GM12891 (cell line): ENCODE data around the gene AUH.

Source experiments
- DNase-seq: peaks from one replicate; pipeline ENCODE4 v3.0.0; 2011; ENCODE audit warnings: low spot score; ENCODE audit not compliant: insufficient read length
- FAIRE-seq: peaks from 2 replicates; lab custom pipeline; 2011; peaks lifted over from hg19 to GRCh38; lab: Jason Lieb, UNC
- PAX5 ChIP-seq: IDR thresholded peaks from 2 replicates; pipeline ENCODE4 v1.6.1; 2011; ENCODE audit warnings: low read length, moderate library complexity, mild to moderate bottlenecking; ENCODE audit not compliant: insufficient read depth, severe bottlenecking
- POLR2A ChIP-seq: IDR thresholded peaks from 2 replicates; pipeline ENCODE4 v1.6.1; 2011; ENCODE audit warnings: low read depth, low read length, control low read depth
- POLR2AphosphoS5 ChIP-seq: IDR thresholded peaks from 2 replicates; pipeline ENCODE4 v1.6.1; 2011; ENCODE audit warnings: low read depth, low read length, control low read depth
- POU2F2 ChIP-seq: IDR thresholded peaks from 2 replicates; pipeline ENCODE4 v1.6.1; 2011; ENCODE audit warnings: low read depth, mild to moderate bottlenecking, control low read depth, low read length, moderate library complexity
- SPI1 ChIP-seq: IDR thresholded peaks from 2 replicates; pipeline ENCODE4 v1.6.1; 2011; ENCODE audit warnings: low read depth, low read length, control low read depth
- TAF1 ChIP-seq: IDR thresholded peaks from 2 replicates; pipeline ENCODE4 v1.6.1; 2011; ENCODE audit warnings: low read depth, low read length, control low read depth

AUH gene

GRCh38 chr9:91190062-91190461, 171.7 kb downstream of the AUH start:
- FAIRE-seq, result no peak
- TF ChIP-seq PAX5 (no peak), POLR2AphosphoS5 (no peak), TAF1 (no peak), POU2F2 (no peak), POLR2A (no peak), SPI1 (no peak)
- DNase-seq, result no peak

GRCh38 chr9:91188719-91189590, 172.8 kb downstream of the AUH start:
- TF ChIP-seq POLR2A (no peak), PAX5 (no peak), POU2F2 (no peak), SPI1 (no peak), TAF1 (no peak), POLR2AphosphoS5 (no peak)
- DNase-seq (no peak), FAIRE-seq (no peak)

GRCh38 chr9:91187965-91188344, 173.8 kb downstream of the AUH start:
- DNase-seq (no peak), FAIRE-seq (no peak)
- TF ChIP-seq TAF1, result no peak
- no peak for TF ChIP-seq POU2F2

GRCh38 chr9:91187311-91187964, 174.3 kb downstream of the AUH start:
- no peak for TF ChIP-seq POLR2AphosphoS5
- TF ChIP-seq SPI1, result no peak
- no peak for TF ChIP-seq POU2F2
- no peak for TF ChIP-seq PAX5
- no peak for TF ChIP-seq POLR2A
- TF ChIP-seq TAF1, result no peak

GRCh38 chr9:91186632-91187108, 175.0 kb downstream of the AUH start:
- FAIRE-seq, result no peak
- DNase-seq, result no peak
- TF ChIP-seq POLR2AphosphoS5, result no peak
- no peak for TF ChIP-seq POU2F2
- TF ChIP-seq POLR2A, result no peak
- no peak for TF ChIP-seq PAX5
- TF ChIP-seq TAF1, result no peak
- TF ChIP-seq SPI1, result no peak

More at GRCh38 chr9:91187311-91187964, 174.3 kb downstream of the AUH start:
- FAIRE-seq (no peak), DNase-seq (no peak)

- FAIRE-seq (no peak), DNase-seq (no peak)
- no peak for TF ChIP-seq POLR2A
These were observed 176.4 kb downstream of the AUH start for GRCh38 chr9:91185193-91185886.

GRCh38 chr9:91182429-91183225, 179.1 kb downstream of the AUH start:
- no peak for TF ChIP-seq POLR2AphosphoS5
- FAIRE-seq (no peak), DNase-seq (no peak)

- TF ChIP-seq POLR2AphosphoS5 (no peak), TAF1 (no peak), SPI1 (no peak), POU2F2 (no peak), POLR2A (no peak), PAX5 (no peak)
- FAIRE-seq (no peak), DNase-seq (no peak)
These were observed 180.2 kb downstream of the AUH start for GRCh38 chr9:91181541-91181940.

- no peak for FAIRE-seq
- TF ChIP-seq POLR2A (no peak), SPI1 (no peak), TAF1 (no peak), POLR2AphosphoS5 (no peak), POU2F2 (no peak), PAX5 (no peak)
These were observed 180.8 kb downstream of the AUH start for GRCh38 chr9:91180930-91181268.

GRCh38 chr9:91180240-91180929, 181.3 kb downstream of the AUH start:
- FAIRE-seq (no peak), DNase-seq (no peak)
- TF ChIP-seq POU2F2 (no peak), TAF1 (no peak), SPI1 (no peak), POLR2A (no peak), PAX5 (no peak), POLR2AphosphoS5 (no peak)

More at GRCh38 chr9:91180930-91181268, 180.8 kb downstream of the AUH start:
- no peak for DNase-seq
